Liver (tissue), 9 donors: Measurements from ENCODE around the gene PRIM1. TPM values are rescaled to one million over a fixed set of nuclear protein-coding genes. Genes with fewer than 3 reads are reported as not detected.
A peak's percentile ranks its signal among the peaks of the same experiment; 100 is the strongest.

ENCODE experiments used
- DNase-seq: peaks from one replicate; pipeline ENCODE4 v3.0.0-alpha.2; 2017; ENCODE audit warnings: low spot score
- H3K27ac ChIP-seq, 2 donors: one replicate each; pipeline ENCODE4 v1.7.0; 2013; ENCODE audit warnings: inconsistent platforms in 2 of 2, low read length in 2 of 2, control low read depth in 1 of 2, low read depth in 1 of 2, mild to moderate bottlenecking in 1 of 2
- H3K27me3 ChIP-seq, 4 donors: one replicate each; pipeline versions ENCODE4 v1.6.1 to v1.7.0; 2013; ENCODE audit warnings: low read length in 3 of 4, inconsistent platforms in 1 of 4, mild to moderate bottlenecking in 1 of 4, moderate library complexity in 1 of 4; ENCODE audit not compliant: control insufficient read depth in 4 of 4, insufficient read depth in 4 of 4
- H3K36me3 ChIP-seq, 4 donors: one replicate each; pipeline versions ENCODE4 v1.6.1 to v1.7.0; 2013; ENCODE audit warnings: low read length in 3 of 4, mild to moderate bottlenecking in 3 of 4, low read depth in 1 of 4, moderate library complexity in 1 of 4; ENCODE audit not compliant: control insufficient read depth in 4 of 4, insufficient read depth in 3 of 4
- H3K4me1 ChIP-seq, 4 donors: one replicate each; pipeline versions ENCODE4 v1.6.1 to v1.7.0; 2013; ENCODE audit warnings: low read length in 3 of 4, mild to moderate bottlenecking in 3 of 4, moderate library complexity in 1 of 4; ENCODE audit not compliant: control insufficient read depth in 4 of 4, insufficient read depth in 4 of 4
- H3K4me3 ChIP-seq, 3 donors: one replicate each; pipeline versions ENCODE4 v1.6.1 to v1.7.0; 2013; ENCODE audit warnings: low read length in 3 of 3, control low read depth in 1 of 3, low read depth in 1 of 3, mild to moderate bottlenecking in 1 of 3
- H3K9ac ChIP-seq, 2 donors: one replicate each; pipeline ENCODE4 v1.7.0; 2013; ENCODE audit warnings: low read length in 2 of 2, mild to moderate bottlenecking in 2 of 2, moderate library complexity in 2 of 2, control low read depth in 1 of 2, low read depth in 1 of 2
- H3K9me3 ChIP-seq, 4 donors: one replicate each; pipeline versions ENCODE4 v1.6.1 to v1.7.0; 2013; ENCODE audit warnings: low read length in 3 of 4; ENCODE audit not compliant: control insufficient read depth in 4 of 4
- ATF3 ChIP-seq: IDR thresholded peaks from 2 replicates; pipeline ENCODE4 v1.6.1; 2016; ENCODE audit warnings: antibody characterized with exemption
- CTCF ChIP-seq: fragments of 150-350 bp; IDR thresholded peaks from 2 replicates; pipeline ENCODE4 v1.5.1; 2017; ENCODE audit warnings: improper control_type of control experiment, low read depth, low read length; ENCODE audit not compliant: missing input control
- FOXA1 ChIP-seq: IDR thresholded peaks from 2 replicates; pipeline ENCODE4 v1.6.1; 2016; ENCODE audit warnings: antibody characterized with exemption
- HNF4G ChIP-seq: IDR thresholded peaks from 2 replicates; pipeline ENCODE4 v1.6.1; 2016; ENCODE audit warnings: antibody characterized with exemption
- RAD21 ChIP-seq, 2 donors: IDR thresholded peaks; 2 replicates each; pipeline ENCODE4 v1.6.1; 2016; ENCODE audit warnings: antibody characterized with exemption in 2 of 2, mild to moderate bottlenecking in 2 of 2
- REST ChIP-seq: IDR thresholded peaks from 2 replicates; pipeline ENCODE4 v1.6.1; 2016; ENCODE audit warnings: antibody characterized with exemption, mild to moderate bottlenecking
- RXRA ChIP-seq, 2 donors: IDR thresholded peaks; 2 replicates each; pipeline ENCODE4 v1.6.1; 2017 to 2018; ENCODE audit warnings: antibody characterized with exemption in 2 of 2, mild to moderate bottlenecking in 1 of 2
- YY1 ChIP-seq: IDR thresholded peaks from 2 replicates; pipeline ENCODE4 v1.6.1; 2016; ENCODE audit warnings: antibody characterized with exemption, mild to moderate bottlenecking
- ZBTB33 ChIP-seq: IDR thresholded peaks from 2 replicates; pipeline ENCODE4 v1.6.1; 2016; ENCODE audit warnings: antibody characterized with exemption
- WGBS: extraction: QIAGEN DNeasy Blood & Tissue Kit; methylation state at CpG from one replicate; pipeline ENCODE4 v1.1.7; 2013; 5-methylcytosine and 5-hydroxymethylcytosine counted together
- polyA plus RNA-seq, 2 donors: library from polyadenylated mRNA; stranded (reverse) in 1 of 2; unstranded in 1 of 2; fragments of 200-250 nt in 1 of 2; fragments of >200 nt in 1 of 2; fragmentation: Nextera tagmentation in 1 of 2; extraction: Ambion mirVana in 1 of 2; gene quantifications; one replicate each; pipeline versions ENCODE4 v1.2.1 to v1.2.3, GENCODE V29; 2013 to 2015
- total RNA-seq, 2 donors: library from RNA; depleted of rRNA; stranded (reverse); fragments of >200 nt; gene quantifications; one replicate each; pipeline ENCODE4 v1.2.3, GENCODE V29; 2014
- TF ChIP-seq, protein P1 (sequence below): IDR thresholded peaks from 2 replicates; pipeline ENCODE4 v1.6.1; 2016; ENCODE audit warnings: antibody characterized with exemption
- donor health status: healthy.
- donor health status: healthy.
- donor health status: healthy.
- donor health status: healthy.
- donor health status: healthy.

The PRIM1 gene
- total and polyA plus RNA-seq, 4 donors, result 2.7 to 24.8 (median 5.4) TPM

- Histone ChIP-seq H3K9me3 (no peaks in the 10 kb centered on the region), H3K4me1 (peaks cover 5 to 57% (median 38%) of the 10 kb centered on the region in 4 donors), H3K27ac (peak overlapping the region; percentile 65 to 75), H3K4me3 (peak overlapping the region; percentile 71 to 85 (median 72)), H3K27me3 (no peaks in the 10 kb centered on the region), H3K36me3 (no peaks in the 10 kb centered on the region), H3K9ac (peak overlapping the region; percentile 62 to 93)
- DNase-seq, result no peak
- TF ChIP-seq RAD21 (IDR thresholded peaks at IDR 0.05) (peak in 1 of 2 donors; percentile 12), ATF3 (no peak), YY1 (no peak), FOXA1 (no peak), RXRA (IDR thresholded peaks at IDR 0.05) (no peak), REST (no peak), CTCF (no peak), ZBTB33 (no peak), HNF4G (no peak)
- TF ChIP-seq, protein P1, sequence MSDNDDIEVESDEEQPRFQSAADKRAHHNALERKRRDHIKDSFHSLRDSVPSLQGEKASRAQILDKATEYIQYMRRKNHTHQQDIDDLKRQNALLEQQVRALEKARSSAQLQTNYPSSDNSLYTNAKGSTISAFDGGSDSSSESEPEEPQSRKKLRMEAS, result peak; percentile 17
- 27% methylated on average over 5 of the region's 5 CpGs for WGBS
Measured at GRCh38 chr12:56763753-56764657, 11.9 kb upstream of the PRIM1 start.

GRCh38 chr12:56761812-56762211 lies 9.7 kb upstream of the PRIM1 start:
- H3K9ac ChIP-seq, result no peak overlapping the region
- H3K27me3 ChIP-seq, result no peaks in the 10 kb centered on the region
- DNase-seq, result no peak
- H3K9me3 ChIP-seq, result no peaks in the 10 kb centered on the region
- H3K36me3 ChIP-seq, result no peaks in the 10 kb centered on the region
- WGBS, result 41% methylated on average over 2 of the region's 2 CpGs
- H3K4me3 ChIP-seq, result no peak overlapping the region
- TF ChIP-seq FOXA1 (no peak), ATF3 (no peak)
- peaks cover 1 to 53% (median 35%) of the 10 kb centered on the region in 4 donors for H3K4me1 ChIP-seq
- peak overlapping the region; percentile 4 to 37 for H3K27ac ChIP-seq
